ENCODE measurements around the gene NRDC. TPM values are rescaled to one million over a fixed set of nuclear protein-coding genes. Genes with fewer than 3 reads are reported as not detected.
"Not testable (repeated sequence)": the region's sequence is repeated elsewhere in the genome, so short reads cannot be mapped to it uniquely, and the experiment has no call there.

NRDC gene
- polyA plus RNA-seq, 3 donors, result 120 to 183 (median 150) TPM

DNA sequence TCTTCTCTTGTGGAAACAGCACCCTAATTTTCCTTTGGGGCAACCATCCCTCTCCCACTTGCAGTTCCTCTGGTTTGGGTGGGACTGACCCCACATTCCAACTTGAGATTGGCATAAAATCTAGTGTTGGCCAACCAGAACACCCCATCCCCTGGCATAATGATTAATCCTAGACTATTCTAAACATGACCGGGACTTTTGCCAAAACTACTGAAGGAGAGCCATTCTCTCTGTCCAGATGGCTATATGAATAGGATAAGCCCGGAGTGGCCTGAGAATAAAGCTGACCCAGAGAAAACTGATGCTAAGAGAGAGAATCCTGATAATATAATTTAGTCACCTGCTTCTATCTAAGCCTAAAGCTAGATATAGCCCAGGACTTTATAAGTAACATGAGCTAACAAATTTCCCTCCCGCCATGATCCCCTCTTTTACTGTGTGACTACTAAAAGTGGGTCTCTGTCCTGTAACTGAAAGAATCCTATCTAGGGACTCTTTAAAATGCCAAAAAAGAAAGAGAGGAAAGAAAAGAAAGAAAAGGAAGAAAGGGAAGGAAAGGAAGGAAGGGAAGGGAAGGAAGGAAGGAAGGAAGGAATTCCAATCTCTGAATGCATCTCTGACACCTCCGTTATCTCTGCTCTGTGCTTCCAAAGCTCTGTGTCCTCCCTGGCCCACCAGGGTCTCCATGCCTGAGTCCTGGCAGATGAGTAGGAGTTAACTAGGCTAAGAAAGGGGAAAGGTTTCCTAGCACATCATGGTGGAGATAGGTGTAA is 28.0 kb upstream of the NRDC start:
- no peak for DNase-seq

DNA sequence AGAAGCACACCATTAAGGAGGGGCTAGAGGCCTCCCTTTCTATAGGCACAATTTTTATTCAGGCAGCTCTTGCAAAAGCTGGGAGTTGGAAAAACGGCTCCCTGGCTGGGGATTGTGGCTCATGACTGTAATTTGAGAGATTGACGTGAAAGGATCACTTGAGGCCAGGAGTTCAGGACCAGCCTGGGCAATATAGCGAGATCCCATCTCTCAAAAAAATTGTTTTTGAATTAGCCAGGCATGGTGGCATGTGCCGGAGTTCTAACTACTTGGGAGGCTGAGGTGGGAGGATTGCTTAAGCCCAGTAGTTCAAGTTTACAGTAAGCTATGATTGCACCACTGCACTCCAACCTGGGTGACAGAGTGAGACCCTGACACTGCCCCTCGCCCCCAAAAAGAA is 23.9 kb upstream of the NRDC start:
- DNase-seq, result no peak

DNA sequence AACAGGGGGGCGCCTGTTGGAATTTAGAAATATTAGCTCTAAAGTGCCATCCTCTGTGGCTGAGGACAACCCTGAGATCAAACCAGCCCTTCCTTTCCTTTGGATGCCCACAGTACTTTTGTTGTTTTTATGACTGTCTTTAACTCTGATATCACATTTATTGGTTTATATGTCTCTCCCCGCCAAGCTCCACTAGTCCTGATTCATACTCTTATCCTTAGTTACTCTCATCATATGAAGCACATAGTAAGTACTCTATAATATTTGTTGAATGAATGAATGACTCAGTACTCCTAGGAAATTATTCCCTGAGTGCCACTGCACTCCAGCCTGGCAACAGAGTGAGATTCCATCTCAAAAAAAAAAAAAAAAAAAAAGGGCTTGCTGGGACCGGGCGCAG is 22.6 kb upstream of the NRDC start:
- no peak for DNase-seq

DNA sequence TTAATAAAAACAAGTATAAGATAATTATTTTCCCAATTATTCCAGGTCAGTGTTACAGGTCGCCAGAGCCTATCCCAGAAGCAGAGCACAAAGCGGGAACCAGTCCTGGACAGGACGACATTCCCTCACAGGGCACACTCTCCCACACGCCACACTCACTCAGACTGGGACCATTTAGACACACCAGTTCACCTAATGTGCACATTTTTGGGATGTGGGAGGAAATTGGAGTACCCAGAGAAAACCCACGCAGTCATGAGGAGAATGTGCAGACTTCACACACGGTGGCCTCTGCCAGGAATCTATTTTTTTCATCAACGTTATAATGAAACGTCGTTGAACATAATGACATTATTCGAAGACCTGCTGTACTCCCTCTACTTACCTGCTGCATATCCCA is 20.5 kb upstream of the NRDC start:
- DNase-seq, result no peak

DNA sequence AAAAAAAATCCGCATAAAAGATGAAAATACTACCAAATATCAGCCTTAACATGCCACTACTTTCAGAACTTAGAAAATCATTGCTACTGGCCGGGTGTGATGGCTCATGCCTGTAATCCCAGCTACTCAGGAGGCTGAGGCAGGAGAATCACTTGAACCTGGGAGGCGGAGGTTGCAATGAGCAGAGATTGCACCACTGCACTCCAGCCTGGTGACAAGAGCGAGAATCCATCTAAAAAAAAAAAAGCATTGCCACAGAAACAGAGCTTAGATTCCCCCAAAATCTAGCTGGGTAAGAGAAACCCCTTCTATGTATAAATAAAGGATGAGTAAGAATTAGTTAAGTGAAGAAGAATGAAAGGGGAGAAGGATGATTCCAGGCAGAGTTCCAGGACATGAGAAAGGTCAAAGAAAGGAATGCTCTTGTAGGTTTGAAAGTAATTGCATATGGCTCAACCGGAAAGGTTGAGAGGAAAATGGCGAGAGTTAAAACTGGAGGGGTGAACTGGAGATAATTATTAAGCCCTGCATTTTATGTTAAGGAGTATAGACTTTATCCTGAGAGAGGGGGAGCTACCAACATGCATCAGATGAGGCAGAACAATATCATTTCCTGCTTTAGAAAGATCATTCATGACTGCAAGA is 19.7 kb upstream of the NRDC start:
- peak; percentile 9 for DNase-seq

DNA sequence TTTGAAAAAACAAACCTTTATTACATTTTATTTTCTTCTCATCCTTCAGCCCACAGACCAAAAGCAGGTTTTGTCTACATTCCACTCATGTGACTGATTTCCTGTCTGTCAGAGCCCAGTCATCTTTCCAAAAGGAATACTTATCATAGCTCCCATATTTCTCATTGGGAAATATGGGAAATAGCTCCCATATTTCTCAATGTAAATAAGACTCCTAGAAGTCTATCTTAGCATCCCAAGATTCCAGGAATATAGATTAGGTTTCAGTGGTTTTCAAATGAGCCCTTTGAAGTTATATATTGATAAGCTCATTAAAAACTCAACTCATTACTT is 19.1 kb upstream of the NRDC start:
- DNase-seq, result no peak

DNA sequence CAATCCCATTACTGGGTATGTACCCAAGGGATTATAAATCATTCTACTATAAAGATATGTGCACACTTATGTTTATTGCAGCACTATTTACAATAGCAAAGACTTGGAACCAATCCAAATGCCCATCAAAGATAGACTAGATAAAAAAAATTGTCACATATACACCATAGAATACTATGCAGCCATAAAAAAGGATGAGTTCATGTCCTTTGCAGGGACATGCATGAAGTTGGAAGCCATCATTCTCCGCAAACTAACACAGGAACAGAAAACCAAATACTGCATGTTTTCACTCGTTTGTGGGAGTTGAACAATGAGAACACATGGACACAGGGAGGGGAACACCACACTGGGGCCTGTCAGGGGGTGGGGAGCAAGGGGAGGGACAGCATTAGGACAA is 16.2 kb upstream of the NRDC start:
- not testable (repeated sequence) for DNase-seq

DNA sequence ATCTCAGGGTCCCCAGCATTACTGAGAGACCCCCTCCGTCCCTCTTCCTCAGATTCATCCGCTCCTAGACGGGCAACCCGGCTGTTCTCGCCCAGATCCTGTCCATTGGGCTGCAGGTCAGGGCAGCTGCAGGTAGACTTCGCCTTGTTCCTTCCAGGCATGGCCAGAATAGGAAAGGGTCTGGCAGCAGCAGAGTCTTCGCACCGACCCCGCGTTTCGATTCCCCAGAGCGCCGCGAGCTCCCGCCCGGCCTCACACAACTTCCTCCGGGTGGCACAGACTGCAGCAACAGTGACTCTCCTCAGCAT is 265 bp downstream of the NRDC start:
- no peak for DNase-seq

DNA sequence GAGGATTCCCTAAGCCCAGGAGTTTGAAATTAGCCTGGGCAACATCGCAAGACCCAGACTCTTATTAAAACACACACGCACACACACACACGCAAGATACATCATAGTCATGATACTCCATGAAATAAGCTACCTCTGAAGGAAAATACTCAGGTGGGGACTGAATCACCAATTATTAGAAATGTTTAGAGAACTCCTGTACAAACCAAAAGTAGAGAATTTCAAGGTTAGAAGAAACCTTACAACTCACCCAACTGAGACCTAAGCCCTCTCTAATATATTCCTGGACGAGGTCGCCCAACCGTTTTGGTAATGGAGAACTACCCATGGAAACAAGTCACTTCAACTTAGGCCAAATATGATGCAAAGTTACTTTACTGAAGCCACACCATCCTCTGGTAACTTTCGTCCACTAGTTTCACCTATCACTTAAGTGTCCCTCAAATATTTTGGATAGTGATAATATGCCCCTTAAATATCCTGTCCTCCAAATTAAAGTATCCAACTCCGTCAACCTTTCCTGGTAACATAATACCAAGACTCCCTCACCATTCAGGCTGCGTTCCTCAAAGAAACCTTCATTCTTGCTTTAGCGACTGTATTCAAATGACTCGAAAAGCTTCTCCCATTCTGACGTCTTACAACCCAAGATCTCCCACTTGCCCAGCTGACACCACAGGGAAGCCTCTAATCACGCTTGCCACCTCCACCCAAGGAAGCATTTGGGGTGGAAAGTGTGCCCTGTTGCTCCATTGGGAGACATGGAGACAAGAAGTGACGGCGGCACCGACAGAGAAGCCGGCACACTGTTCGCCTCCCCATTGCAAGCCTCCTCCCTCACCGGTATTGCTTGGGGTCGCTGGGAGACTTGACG is 856 bp downstream of the NRDC start:
- peak; percentile 39 for DNase-seq

DNA sequence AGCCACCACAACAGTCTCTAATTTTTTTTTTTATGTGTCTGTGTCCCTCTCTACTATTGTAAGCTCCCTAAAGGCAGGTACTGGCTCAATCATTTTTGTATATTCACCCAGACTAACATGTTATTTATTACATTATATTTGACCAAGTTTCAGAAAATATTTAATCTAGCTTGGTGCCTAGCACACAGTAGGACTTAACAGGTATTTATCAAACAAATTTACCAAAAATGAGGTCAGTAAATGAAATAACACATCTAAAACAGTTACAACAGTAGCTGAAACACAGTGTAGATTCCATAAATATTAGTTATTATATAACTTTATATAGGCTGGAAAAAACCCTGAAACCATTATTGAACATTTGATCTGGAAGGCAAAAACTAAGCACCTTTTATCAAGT is 2.7 kb downstream of the NRDC start:
- DNase-seq, result no peak

DNA sequence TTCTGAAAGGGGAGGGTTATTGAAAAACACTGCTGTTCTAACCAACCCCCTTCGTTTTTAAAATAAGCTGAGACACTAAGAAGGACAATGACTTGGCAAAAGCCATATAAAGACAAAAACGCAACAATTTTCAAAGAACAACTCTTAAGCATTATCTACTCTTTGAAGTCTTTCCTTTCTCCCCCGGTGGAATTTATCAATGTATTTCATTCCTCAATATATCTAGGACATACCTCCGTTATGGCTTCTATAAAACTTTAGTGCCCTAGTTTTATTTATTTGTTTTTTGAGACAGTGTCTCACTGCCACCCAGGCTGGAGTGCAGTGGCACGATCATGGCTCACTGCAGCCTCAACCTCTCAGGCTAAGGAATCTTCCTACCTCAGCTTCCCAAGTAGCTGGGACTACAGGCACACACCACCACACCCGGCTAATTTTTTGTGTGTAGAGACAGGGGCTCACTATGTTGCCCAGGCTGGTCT is 3.2 kb downstream of the NRDC start:
- DNase-seq, result no peak

DNA sequence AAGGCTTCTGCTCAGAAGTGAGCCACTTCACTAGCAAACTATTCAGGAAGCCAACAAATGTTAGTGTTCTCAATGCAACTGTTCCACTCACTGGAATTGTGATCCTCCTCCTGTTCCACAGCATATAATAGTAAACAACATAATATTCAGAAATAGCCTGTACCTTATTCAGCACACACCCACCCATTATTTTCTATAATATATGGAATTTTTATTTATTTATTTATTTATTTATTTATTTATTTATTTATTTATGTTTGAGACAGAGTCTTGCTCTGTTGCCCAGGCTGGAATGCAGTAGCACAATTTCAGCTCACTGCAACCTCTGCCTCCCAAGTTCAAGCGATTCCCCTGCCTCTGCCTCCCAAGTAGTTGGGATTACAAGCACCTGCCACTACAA is 5.3 kb downstream of the NRDC start:
- DNase-seq, result not testable (repeated sequence)

DNA sequence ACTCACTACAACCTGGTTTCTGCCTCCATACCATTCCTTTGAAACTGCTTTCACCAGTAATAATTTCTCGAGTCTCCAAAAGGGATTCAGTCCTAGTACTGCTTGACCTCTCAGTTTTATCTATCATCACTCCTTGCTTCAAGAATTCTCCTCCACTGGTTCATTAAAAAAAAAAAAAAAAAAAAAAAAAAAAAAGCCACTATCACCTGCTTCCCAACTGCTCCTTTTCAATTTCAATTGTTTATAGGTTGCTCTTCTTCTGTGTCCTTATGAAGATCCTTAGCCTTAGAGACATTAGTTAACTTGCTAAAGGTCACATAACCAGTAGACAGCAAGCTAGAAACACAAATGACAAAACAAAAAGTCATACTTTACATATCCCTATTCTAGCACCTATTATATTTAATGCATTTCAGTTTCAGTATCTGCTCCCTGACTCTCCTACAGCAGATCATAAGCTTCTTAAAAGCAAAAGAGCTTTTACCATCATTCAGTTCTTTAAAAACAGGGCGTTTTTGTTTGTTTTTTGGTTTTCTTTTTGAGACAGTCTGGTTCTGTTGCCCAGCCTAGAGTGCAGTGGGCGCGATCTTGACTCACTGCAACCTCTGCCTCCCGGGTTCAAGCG is 7.1 kb downstream of the NRDC start:
- DNase-seq, result no peak

DNA sequence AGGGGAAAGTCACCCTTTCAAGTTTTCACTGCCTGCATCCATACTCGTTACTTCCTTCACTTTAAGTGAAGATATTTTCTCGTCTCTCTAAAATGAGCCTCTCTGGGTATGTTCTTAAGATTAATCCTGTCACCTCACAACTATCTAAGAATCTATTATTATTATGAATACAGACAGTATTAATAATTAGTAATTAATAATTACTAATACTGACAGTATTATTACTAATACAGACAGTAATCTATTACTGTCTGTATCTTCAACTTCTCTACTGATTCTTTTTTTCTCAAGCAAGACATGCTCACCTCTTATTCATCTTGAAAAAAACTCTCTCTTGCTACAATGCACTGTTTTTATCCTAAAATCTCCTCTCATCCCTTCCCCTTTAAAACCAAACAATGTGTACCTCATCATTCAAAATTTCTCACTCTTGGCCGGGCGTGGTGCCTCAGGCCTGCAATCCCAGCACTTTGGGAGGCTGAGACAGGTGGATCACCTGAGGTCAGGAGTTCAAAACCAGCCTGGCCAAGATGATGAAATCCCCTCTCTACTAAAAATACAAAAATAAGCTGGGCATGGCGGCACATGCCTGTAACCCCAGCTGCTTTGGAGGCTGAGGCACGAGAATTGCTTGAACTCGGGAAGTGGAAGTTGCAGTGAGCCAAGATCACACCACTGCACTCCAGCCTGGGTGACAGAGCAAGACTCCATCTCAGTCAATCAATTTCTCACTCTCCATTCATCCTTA is 7.8 kb downstream of the NRDC start:
- no peak for DNase-seq

DNA sequence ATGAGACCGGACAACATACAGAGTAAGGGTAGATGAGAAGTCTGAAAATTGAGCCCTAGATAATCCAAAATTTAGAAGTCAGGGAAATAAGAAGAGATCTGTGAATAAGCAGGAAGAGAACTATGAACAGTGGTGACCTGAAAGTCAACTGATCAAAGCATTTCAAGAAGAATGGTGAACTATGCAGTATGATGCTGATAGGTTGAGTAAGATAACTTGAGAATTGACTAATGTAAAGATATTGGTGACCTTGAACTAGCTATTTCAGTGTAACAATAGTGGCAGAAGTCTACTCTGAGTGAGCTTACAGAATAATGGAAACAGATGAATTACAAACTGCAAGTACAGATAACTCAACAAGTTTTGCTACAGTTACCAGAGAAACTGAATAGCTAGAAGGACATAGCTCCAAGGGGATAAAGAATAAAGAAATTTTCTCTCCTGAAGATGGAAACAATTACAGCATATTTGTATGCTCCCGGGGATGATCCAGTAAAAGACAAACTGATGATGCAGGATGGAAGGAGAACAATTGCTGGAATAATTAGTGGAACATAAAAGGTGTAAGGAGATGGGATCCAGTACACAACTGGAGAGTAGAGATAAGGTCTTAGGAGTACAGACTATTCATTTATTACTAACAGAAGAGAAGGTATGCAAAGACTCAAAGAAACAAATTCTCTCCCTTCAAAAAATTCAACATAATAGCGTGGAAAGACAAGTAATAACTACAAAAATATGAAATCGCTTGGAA is 10.9 kb downstream of the NRDC start:
- no peak for DNase-seq

DNA sequence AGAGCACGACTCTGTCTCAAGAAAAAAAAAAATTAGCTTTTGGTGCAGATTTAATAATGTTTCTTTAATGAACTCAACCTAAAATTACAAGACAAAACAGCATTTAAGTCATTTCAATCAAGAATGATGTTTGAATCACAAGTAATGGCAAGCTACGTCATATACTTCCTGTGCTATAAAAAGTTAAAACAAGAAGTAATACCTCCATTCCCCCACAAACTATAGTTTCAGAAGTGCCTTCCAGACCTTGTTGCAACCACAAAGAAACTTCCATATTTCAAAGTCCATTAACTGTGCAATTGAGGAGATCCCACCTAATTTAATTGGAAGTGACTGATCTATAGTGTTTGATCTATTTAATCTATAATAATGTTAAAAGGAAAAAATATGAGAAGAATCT is 15.1 kb downstream of the NRDC start:
- no peak for DNase-seq

DNA sequence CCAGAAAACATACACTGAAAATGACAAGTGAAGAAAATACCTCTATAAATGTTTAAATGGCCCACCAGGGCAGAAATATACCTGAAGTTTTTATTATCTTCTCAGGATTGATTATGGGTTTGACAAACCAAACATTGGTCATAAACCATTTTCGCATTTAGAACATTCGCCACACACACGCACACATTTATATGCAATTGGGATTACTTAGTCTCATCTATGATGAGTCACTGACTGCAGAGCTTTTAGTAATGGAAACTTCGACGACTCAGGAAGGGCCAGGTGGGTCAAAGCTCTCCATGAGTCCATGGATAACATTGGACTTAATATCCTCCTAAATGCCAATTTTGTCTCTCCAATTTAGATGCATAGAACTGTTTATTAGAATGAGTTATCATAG is 16.9 kb downstream of the NRDC start:
- no peak for DNase-seq

DNA sequence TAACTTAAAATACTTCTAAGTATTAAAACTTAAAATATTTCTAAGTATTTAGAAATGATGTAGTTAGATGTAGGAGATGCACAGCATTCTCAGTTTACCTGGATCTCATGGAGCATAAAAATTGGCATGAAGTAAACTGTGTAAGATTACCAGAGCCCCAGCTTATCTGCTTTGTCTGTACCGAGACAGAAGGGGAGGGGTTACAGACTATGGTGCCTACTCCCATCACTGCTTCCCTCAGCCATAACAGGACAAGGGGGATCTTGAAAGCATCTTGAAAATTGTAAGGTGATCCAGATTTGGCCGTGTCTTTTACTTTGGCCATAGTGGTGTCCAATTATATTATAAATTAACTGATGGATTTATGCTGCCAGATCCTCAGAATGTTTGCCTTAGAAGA is 18.8 kb downstream of the NRDC start:
- no peak for DNase-seq

DNA sequence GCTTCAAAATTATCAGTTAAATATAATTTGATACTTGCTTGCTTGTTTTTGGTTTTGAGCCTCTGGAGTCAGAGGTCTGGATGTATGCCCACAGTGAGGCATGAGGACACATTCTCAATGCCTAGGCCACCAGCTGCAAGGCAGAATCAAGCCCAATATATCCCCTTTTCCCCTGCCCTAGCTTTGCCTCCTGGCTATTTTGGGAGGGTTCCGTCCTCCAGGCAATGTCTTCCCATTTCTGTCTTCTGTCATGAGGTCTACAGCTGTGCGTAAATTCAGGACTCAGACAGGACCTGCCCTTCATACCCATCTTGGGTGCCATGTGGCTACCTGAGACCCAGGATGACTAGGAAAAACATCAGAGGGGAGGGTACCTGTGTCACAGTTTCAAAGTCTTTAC is 19.2 kb downstream of the NRDC start:
- no peak for DNase-seq

DNA sequence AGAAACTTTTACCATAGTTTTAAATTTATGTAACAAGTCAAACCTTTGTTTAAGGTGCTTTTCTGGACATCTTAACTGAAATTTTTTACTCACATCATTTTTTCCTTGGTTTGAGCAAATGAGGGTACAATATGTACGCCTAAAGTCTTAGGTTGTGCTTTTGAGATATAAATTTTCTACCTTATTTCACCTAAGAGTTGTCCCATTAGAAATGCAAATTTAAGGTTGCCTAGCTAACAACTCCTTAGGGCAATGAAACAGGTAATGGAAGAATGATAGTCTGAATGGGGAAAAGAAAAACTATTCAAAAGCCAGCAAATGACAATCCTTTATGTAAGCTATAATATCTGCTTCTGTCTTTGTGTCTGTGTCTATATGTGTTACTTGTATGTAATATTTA is 19.6 kb downstream of the NRDC start:
- no peak for DNase-seq

DNA sequence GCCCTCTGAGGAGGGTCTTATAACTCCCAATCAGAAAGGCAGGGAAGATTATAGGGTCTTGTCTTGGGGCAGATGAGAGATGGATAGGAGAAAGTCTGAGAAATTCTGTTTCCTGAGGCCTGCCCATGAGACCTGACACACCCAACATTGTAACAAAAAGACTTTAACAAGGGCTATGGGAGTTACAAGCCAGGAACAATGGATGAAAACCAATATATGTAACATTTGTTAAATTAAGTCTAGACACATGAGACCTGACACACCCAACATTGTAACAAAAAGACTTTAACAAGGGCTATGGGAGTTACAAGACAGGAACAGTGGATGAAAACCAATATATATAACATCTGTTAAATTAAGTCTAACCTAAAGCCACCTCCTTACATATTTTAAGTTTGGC is 21.8 kb downstream of the NRDC start:
- no peak for DNase-seq
